Common myeloid progenitor, CD34-positive (primary cell): ENCODE data around the gene RASSF7.

Experiments
- CTCF ChIA-PET: fragments of 350-600 bp; sonication (Branson Sonifier 250); formaldehyde crosslinking; loops from one replicate; lab custom pipeline; 2021; ENCODE audit warnings: antibody characterized with exemption; lab: Charles Lee
- POLR2A ChIA-PET: fragments of 350-600 bp; sonication (Branson Sonifier 250); formaldehyde crosslinking; loops from one replicate; lab custom pipeline; 2021; ENCODE audit warnings: antibody characterized with exemption; lab: Charles Lee
- DNase-seq, 3 donors: peaks; one replicate each; pipeline versions ENCODE4 v3.0.0 to v3.0.0-alpha.2; 2013
- H3K27ac ChIP-seq, 2 experiments: 1 replicate in 1 of 2; 2 replicates in 1 of 2; pipeline ENCODE4 v1.7.0; 2013; ENCODE audit warnings: inconsistent platforms in 2 of 2, low read length in 2 of 2, mild to moderate bottlenecking in 2 of 2, low read depth in 1 of 2, moderate library complexity in 1 of 2; ENCODE audit not compliant: severe bottlenecking in 2 of 2, insufficient read depth in 1 of 2, poor library complexity in 1 of 2
- H3K27me3 ChIP-seq, 5 experiments: replicated peaks in 2 of 5; 1 replicate in 3 of 5; 2 replicates in 2 of 5; pipeline versions ENCODE4 v1.6.1 to v1.7.0; 2013; ENCODE audit warnings: low read length in 4 of 5, mild to moderate bottlenecking in 2 of 5, moderate library complexity in 2 of 5, inconsistent platforms in 1 of 5; ENCODE audit not compliant: insufficient read depth in 5 of 5, control insufficient read depth in 4 of 5
- H3K36me3 ChIP-seq, 4 experiments: 1 replicate in 2 of 4; 2 replicates in 2 of 4; pipeline versions ENCODE4 v1.6.1 to v1.7.0; 2013; ENCODE audit warnings: low read length in 3 of 4, control low read depth in 1 of 4, mild to moderate bottlenecking in 1 of 4; ENCODE audit not compliant: control insufficient read depth in 4 of 4, insufficient read depth in 4 of 4
- H3K4me1 ChIP-seq, 4 experiments: 1 replicate in 3 of 4; 2 replicates in 1 of 4; pipeline versions ENCODE4 v1.6.1 to v1.7.1; 2013; ENCODE audit warnings: low read length in 3 of 4, mild to moderate bottlenecking in 3 of 4, control low read depth in 1 of 4, inconsistent platforms in 1 of 4, moderate library complexity in 1 of 4; ENCODE audit not compliant: control insufficient read depth in 4 of 4, insufficient read depth in 4 of 4; ENCODE audit errors: control extremely low read depth in 1 of 4
- H3K4me3 ChIP-seq, 7 experiments: 1 replicate in 4 of 7; 2 replicates in 3 of 7; pipeline versions ENCODE4 v1.5.1 to v1.7.0; 2013; ENCODE audit warnings: mild to moderate bottlenecking in 7 of 7, low read length in 6 of 7, moderate library complexity in 6 of 7, inconsistent platforms in 2 of 7, low read depth in 2 of 7, control low read depth in 1 of 7; ENCODE audit not compliant: insufficient read depth in 4 of 7, control insufficient read depth in 1 of 7; ENCODE audit errors: extremely low read depth in 1 of 7
- H3K9me3 ChIP-seq, 5 experiments: 1 replicate in 4 of 5; 2 replicates in 1 of 5; pipeline versions ENCODE4 v1.6.1 to v1.7.1; 2013; ENCODE audit warnings: low read length in 4 of 5, mild to moderate bottlenecking in 2 of 5, inconsistent platforms in 1 of 5, low read depth in 1 of 5, moderate library complexity in 1 of 5; ENCODE audit not compliant: control insufficient read depth in 4 of 5, insufficient read depth in 2 of 5; ENCODE audit errors: control extremely low read depth in 1 of 5
- WGBS: methylation state at CpG from one replicate; pipeline ENCODE4 v1.1.5; 2013; ENCODE audit not compliant: insufficient coverage; 5-methylcytosine and 5-hydroxymethylcytosine counted together

RASSF7 gene

DNA sequence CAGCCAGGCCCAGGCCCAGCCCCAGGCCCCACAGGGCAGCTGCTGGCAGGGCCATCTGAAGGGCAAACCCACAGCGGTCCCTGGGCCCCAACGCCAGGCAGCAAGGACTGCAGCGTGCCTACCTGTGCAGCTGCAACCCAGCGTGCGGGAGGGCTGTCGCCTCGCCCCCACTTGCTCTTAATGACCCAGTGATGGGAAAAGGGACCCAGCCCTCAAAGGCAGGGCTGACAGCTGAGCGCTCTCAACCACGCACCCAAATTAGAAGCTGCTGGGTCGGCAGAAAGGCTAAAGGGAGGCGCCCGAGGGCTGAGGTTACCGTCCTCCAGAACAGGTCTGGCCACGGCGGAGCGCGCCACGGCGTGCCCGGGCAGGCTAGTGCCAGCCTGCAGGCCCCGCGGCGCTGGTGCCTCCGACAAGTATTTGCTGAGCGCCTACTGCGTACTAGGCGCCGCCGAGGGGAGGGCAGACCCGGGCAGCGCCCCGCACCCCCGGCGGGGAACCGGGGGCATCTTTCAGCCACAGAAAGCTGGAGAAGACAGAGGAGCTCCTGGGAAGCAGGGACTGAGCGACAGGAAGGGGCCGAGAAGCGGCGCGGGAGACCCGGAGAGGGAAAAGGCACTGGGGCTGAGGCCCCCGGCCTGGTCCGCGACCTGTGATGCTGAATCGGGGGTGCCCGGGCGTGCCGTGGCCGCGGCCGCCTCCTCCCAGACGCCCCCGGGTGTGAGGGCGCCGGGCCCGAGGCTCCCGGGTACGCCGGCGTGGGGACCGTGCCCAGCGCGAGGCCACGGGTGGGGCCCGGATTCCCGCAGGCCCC, 26.2 kb upstream of the RASSF7 start:
- ChIA-PET POLR2A (no interaction called here), CTCF (no interaction called here)
- Histone ChIP-seq H3K27ac (peak overlapping the region in 1 of 2 experiments; percentile 64), H3K9me3 (no peaks in the 10 kb centered on the region), H3K4me3 (peak overlapping the region; percentile 45 to 85 (median 82)), H3K4me1 (peaks cover 0 to 38% (median 34%) of the 10 kb centered on the region in 4 experiments), H3K27me3 (no peaks in the 10 kb centered on the region), H3K36me3 (peaks cover 2 to 35% (median 22%) of the 10 kb centered on the region in 4 experiments)
- DNase-seq: peak in 2 of 3 donors; percentile 40 to 47
- WGBS: 18% methylated on average over 43 of the region's 66 CpGs

DNA sequence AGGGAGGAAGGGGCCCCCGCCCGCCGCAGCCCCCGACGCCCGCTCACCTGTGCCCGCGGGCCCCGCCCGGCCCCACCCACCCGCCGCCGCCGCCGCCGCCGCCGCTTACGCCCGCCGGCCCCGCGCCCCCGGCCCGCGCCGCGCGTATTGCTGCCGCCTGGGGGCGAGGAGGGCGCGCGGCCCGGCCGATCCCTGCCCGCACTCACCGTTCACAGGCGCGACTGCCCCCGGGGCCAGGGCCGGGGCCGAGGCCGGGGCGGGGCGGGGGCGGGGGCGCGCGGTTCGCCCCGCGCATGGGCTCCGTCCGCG, 25.6 kb upstream of the RASSF7 start:
- no peak for DNase-seq
- Histone ChIP-seq H3K4me3 (peak overlapping the region in 6 of 7 experiments; percentile 45 to 85 (median 80)), H3K27me3 (no peaks in the 10 kb centered on the region), H3K27ac (peak overlapping the region in 1 of 2 experiments; percentile 64), H3K9me3 (no peaks in the 10 kb centered on the region), H3K36me3 (peaks cover 2 to 30% (median 20%) of the 10 kb centered on the region in 4 experiments), H3K4me1 (peaks cover 0 to 38% (median 34%) of the 10 kb centered on the region in 4 experiments)
- POLR2A ChIA-PET: no interaction called here
- CTCF ChIA-PET: no interaction called here
- 0% methylated on average over 28 of the region's 56 CpGs for WGBS

DNA sequence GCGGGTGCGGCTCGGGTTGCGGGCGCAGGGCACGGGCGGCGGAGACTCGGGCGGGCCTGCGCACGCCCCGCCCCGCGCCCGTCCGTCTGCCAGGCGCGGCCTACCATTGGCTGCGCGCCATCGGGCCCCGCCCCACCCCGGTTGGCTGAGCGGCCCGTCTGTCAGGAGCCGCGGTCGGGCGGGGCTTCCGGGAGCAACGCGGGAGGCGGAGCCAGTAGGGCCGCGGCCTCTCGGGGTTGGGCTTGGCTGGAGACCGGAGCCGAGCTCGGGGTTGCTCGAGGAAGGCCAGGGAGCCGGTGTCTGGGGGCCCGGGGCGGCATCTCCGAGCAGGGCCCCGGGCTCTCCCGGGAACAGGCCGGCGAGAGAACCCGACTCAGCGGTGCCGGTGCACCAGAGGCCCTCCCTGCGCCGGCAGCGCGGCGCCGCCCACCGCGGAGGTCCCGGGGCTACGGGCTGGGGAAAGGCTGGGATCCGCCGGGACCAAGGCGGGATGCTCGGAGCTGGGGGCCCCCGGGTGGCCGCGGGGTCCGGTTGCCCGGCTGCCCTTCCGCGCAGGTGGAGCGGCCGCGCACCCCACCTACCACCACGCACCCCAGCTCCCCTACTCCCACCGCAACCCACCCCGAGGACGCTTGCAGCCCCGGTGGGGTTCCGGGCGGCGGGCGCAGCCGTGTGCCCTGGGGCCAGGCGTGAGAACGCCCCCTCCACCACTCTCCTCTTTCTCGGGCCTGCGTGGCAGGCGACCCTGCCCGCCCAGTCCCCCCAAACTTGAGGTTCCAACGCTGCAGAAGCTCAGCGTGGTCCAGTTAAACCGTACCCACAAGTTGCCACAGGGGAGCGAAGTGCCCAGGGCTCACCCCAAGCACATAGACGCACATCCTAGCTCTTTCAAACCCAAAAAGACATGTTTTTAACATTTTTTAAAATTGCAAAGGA, 25.0 kb upstream of the RASSF7 start, which contains the start of gene HRAS:
TSS of gene HRAS (minus strand) at position 58 of the 936 bp plus-strand sequence.
- peaks cover 0 to 38% (median 34%) of the 10 kb centered on the region in 4 experiments for H3K4me1 ChIP-seq
- H3K27me3 ChIP-seq: no peaks in the 10 kb centered on the region
- CTCF ChIA-PET: interaction anchor here (1.4 to 1.7 kb wide), 3 partner anchors 12 to 21 kb away, joined by 3 to 9 read pairs (median 5); no protein-coding TSS in a partner anchor
- H3K36me3 ChIP-seq: peaks cover 2 to 29% (median 20%) of the 10 kb centered on the region in 4 experiments
- H3K4me3 ChIP-seq: peak within 1 kb of the TSS; percentile 45 to 85 (median 82)
- H3K9me3 ChIP-seq: no peaks in the 10 kb centered on the region
- DNase-seq: peak; percentile 94 to 97 (median 96)
- WGBS: under 1% methylated on average over 79 of the region's 97 CpGs
- POLR2A ChIA-PET: interaction anchor here (0.6 kb wide), 1 partner anchor 16 kb away, joined by 3 read pairs; no protein-coding TSS in a partner anchor
- H3K27ac ChIP-seq: peak within 1 kb of the TSS in 1 of 2 experiments; percentile 64

DNA sequence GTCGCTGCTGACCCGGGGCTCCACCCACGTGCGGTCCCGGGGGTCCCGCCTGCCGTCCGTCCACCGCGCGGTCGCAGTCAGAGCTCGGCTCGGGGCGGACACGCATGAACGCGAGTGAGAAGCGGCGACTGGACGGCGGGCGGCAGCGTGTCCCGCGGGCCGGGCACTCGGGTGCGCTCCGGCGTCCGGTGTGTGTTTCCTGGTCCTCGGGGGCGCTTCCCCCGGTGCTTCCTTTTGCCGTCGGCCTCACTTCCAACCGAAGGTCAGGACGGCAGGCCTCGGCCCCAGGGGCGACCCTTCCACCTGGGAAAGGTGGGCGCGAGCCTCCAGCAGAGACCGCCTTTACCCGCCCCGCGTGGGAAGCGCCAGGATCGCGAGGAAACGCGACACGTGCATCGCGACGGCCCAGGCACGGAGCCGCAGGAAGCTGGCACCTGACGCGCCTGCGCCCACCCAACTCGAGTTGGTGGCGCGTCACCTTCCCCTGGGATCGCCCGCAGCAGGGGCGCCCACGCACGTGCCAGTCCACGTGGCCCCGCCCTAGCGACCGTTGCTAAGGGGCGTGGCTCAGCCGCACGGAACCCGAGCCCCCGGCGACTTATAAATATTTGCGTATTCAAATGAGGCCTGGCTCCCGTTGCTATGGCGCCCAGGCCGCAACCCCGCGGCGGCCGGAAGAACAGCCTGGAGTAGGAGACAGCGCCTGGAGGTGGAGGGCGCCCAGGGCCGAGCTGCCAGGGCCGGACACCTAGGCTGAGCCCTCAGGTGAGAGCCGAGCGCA, 23.7 kb upstream of the RASSF7 start, which contains the start of gene LRRC56:
TSS of gene LRRC56 (plus strand) at position 687 of the 781 bp plus-strand sequence. CDS start 3,158 bp downstream, outside the sequence.
- POLR2A ChIA-PET: no interaction called here
- Histone ChIP-seq H3K4me1 (peaks cover 0 to 38% (median 34%) of the 10 kb centered on the region in 4 experiments), H3K27ac (peak within 1 kb of the TSS in 1 of 2 experiments; percentile 49), H3K36me3 (peaks cover 2 to 19% (median 15%) of the 10 kb centered on the region in 4 experiments), H3K9me3 (no peaks in the 10 kb centered on the region), H3K27me3 (no peaks in the 10 kb centered on the region), H3K4me3 (peak within 1 kb of the TSS in 6 of 7 experiments; percentile 6 to 85 (median 65))
- under 1% methylated on average over 93 of the region's 93 CpGs for WGBS
- peak; percentile 90 to 92 (median 91) for DNase-seq
- CTCF ChIA-PET: interaction anchor here (1.4 to 1.7 kb wide), 3 partner anchors 13 to 20 kb away, joined by 3 to 9 read pairs (median 5); no protein-coding TSS in a partner anchor

DNA sequence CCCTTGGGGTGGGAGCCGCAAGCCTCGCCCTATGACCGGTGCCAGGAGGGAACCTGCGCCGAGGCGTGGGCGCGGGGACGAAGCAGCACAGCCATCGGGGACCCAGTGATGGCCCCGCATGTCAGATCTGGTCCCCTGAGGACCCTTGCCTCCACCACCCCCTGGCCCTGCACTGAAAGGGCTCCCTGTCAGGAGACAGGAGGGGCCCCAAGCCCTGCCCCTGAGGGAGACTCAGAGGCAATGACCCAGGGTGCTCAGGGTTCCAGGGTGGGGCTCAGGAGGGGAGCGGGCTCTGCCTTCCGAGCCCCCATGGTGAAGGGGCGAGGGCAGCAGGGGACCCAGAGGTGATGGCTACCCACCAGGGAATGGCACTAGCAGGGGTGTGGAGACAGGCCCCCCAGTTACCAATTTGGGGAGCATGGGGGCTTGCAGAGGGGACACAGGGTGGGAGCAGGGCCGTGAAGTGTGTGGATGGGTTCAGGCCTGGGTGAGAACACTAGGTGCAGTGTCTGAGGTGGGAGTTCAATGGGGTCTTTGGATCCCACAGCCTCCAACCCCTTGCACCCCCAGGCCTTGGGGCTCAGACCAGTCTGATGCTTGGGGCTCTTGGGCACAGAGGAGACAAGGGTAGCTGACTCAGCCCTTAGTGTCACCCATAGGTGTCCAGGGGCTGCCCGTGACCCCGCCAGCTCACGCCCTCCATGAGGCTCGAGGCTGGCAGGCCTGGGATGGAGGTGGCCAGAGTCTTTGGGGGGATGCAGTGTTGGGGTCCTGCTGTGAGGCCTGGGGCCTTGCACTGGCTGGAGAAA, 22.9 kb upstream of the RASSF7 start:
- Histone ChIP-seq H3K4me3 (peak overlapping the region in 6 of 7 experiments; percentile 6 to 85 (median 60)), H3K27ac (no peak overlapping the region), H3K4me1 (peaks cover 0 to 38% (median 34%) of the 10 kb centered on the region in 4 experiments), H3K36me3 (peaks cover 2 to 11% (median 8%) of the 10 kb centered on the region in 4 experiments), H3K9me3 (no peaks in the 10 kb centered on the region), H3K27me3 (no peaks in the 10 kb centered on the region)
- CTCF ChIA-PET: interaction anchor here (1.5 kb wide), 1 partner anchor 24 kb away, joined by 3 read pairs; no protein-coding TSS in a partner anchor
- DNase-seq: no peak
- POLR2A ChIA-PET: no interaction called here
- 30% methylated on average over 9 of the region's 19 CpGs for WGBS
